Measurements from ENCODE around the gene SLC32A1. TPM values are rescaled to one million over a fixed set of nuclear protein-coding genes. Genes with fewer than 3 reads are reported as not detected.

SLC32A1 gene
- total and polyA plus RNA-seq, 2 donors (not counting 3 experiments of a cell fraction or from before 2014, with no cell fraction given), result 0.04 TPM; not detected in 1

DNA sequence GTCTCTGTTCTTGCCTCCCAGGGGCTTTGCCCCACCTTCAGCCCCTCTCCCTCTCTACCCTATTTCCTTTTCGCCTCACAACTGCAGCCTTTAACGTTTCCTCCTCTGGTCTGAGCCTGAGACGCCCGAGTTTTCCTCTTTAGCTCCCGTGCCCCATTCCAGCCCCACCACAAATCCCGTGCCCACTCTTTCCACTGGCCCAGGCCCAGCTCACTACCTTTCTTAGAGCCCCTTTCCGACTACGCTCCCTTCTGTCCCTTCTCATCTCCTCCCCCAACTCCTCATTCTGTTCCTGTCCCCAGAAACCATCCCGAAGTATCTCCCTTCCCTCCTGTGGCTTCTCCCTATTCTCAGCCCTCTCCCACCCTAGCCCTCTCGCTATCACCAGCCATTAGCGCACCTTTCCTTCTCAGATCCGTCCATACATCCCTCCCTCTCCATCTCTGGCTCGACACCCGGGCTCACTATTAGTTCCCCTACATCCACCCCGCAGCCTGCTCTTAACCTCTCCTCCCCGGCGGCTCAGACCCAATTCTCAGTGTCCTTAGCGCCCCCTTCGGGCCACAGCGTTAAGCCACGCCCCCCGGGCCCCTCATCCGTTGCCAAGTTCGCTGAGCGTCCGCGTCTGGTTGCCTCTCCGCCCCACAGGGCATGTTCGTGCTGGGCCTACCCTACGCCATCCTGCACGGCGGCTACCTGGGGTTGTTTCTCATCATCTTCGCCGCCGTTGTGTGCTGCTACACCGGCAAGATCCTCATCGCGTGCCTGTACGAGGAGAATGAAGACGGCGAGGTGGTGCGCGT is 2.7 kb downstream of the SLC32A1 start:
- peak; percentile 31 for DNase-seq (ENCODE audit: low read depth, low spot score)
- BruUV-seq (replicated peaks), result no TSS peak
- CTCF ChIA-PET, result interaction anchor here (0.9 to 4.5 kb wide), 14 partner anchors 24 to 323 kb away, joined by 3 to 37 read pairs (median 4); no protein-coding TSS in a partner anchor

More for the DNA sequence above, 2.7 kb downstream of the SLC32A1 start:
- Histone ChIP-seq H3K79me2 (ENCODE audit: control insufficient read depth, insufficient read depth, low read length) (no peaks in the 10 kb centered on the region), H3K9me3 (replicated peaks; ENCODE audit: control insufficient read depth, insufficient read depth, low read length) (no peaks in the 10 kb centered on the region), H4K20me1 (replicated peaks; ENCODE audit: control insufficient read depth, extremely low read depth, insufficient read depth, low read length) (no peaks in the 10 kb centered on the region), H3K27ac (ENCODE audit: insufficient read depth, low read depth, low read length) (no peak overlapping the region), H3K4me3 (replicated peaks in 1 of 3; ENCODE audit: insufficient read depth in 1 of 3, low read depth in 1 of 3, low read length in 3 of 3) (no peak overlapping the region), H3K27me3 (ENCODE audit: control insufficient read depth in 2 of 2, insufficient read depth in 2 of 2, low read length in 2 of 2) (peaks cover 89 to 94% of the 10 kb centered on the region in 2 experiments), H3K9ac (replicated peaks; ENCODE audit: extremely low read depth, insufficient read depth, low read length) (no peak overlapping the region), H3K9me1 (replicated peaks; ENCODE audit: control insufficient read depth, extremely low read depth, insufficient read depth, low read length) (no peaks in the 10 kb centered on the region), H2AFZ (ENCODE audit: low read depth, low read length) (peak overlapping the region; percentile 1), H3K4me2 (ENCODE audit: insufficient read depth, low read length) (no peak overlapping the region), H3K36me3 (ENCODE audit: control insufficient read depth in 2 of 2, extremely low read depth in 1 of 2, insufficient read depth in 2 of 2, low read length in 2 of 2) (no peaks in the 10 kb centered on the region), H3K4me1 (ENCODE audit: control insufficient read depth, extremely low read depth, insufficient read depth, low read length) (peaks cover 6% of the 10 kb centered on the region)
- peak; percentile 73 for FAIRE-seq
- POLR2A ChIA-PET, result no interaction called here
- intact Hi-C loops (cut with micrococcal nuclease), result loop anchor here (1.0 to 2.0 kb wide), 7 partner anchors 24 to 322 kb away; partner anchors contain the start of gene PPP1R16B
- dilution Hi-C loops (cut with MboI; ENCODE audit: extremely low pct_ligation_motif_present, low sequenced_read_pairs), result no loop called here
- TF ChIP-seq POLR2AphosphoS5 (IDR thresholded peaks at IDR 0.05; ENCODE audit: insufficient read depth, low read depth, low read length), result no peak
- TF ChIP-seq, protein P1, sequence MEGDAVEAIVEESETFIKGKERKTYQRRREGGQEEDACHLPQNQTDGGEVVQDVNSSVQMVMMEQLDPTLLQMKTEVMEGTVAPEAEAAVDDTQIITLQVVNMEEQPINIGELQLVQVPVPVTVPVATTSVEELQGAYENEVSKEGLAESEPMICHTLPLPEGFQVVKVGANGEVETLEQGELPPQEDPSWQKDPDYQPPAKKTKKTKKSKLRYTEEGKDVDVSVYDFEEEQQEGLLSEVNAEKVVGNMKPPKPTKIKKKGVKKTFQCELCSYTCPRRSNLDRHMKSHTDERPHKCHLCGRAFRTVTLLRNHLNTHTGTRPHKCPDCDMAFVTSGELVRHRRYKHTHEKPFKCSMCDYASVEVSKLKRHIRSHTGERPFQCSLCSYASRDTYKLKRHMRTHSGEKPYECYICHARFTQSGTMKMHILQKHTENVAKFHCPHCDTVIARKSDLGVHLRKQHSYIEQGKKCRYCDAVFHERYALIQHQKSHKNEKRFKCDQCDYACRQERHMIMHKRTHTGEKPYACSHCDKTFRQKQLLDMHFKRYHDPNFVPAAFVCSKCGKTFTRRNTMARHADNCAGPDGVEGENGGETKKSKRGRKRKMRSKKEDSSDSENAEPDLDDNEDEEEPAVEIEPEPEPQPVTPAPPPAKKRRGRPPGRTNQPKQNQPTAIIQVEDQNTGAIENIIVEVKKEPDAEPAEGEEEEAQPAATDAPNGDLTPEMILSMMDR (IDR thresholded peaks at IDR 0.05; ENCODE audit: extremely low read depth in 1 of 2, insufficient read depth in 1 of 2, low read depth in 1 of 2, low read length in 2 of 2), result peak; percentile 39 to 64
- TF ChIP-seq EZH2 (IDR thresholded peaks at IDR 0.05; ENCODE audit: borderline replicate concordance, low read depth, low read length, severe bottlenecking), result peak; percentile 66
- TF ChIP-seq GATA2 (IDR thresholded peaks at IDR 0.05; ENCODE audit: insufficient read depth, insufficient read length, low read depth, low read length), result no peak

All from endothelial cell of umbilical vein (primary cell).